Ishikawa (cell line): ENCODE measurements around the gene CDH18.

Source experiments
- CEBPB ChIP-seq: IDR thresholded peaks from 2 replicates; pipeline ENCODE4 v1.6.1; 2012
- CREB1 ChIP-seq: IDR thresholded peaks from 2 replicates; pipeline ENCODE4 v1.6.1; 2012; ENCODE audit warnings: low read depth
- EGR1 ChIP-seq: IDR thresholded peaks from 2 replicates; pipeline ENCODE4 v1.6.1; 2012
- EP300 ChIP-seq: IDR thresholded peaks from 2 replicates; pipeline ENCODE4 v1.6.1; 2012; ENCODE audit warnings: borderline replicate concordance
- MAX ChIP-seq: IDR thresholded peaks from 2 replicates; pipeline ENCODE4 v1.6.1; 2012
- NFIC ChIP-seq: IDR thresholded peaks from 2 replicates; pipeline ENCODE4 v1.6.1; 2012
- RAD21 ChIP-seq: IDR thresholded peaks from 2 replicates; pipeline ENCODE4 v1.6.1; 2012; ENCODE audit warnings: low read depth
- REST ChIP-seq: IDR thresholded peaks from 2 replicates; pipeline ENCODE4 v1.6.1; 2012; ENCODE audit warnings: low read depth, mild to moderate bottlenecking
- TAF1 ChIP-seq: IDR thresholded peaks from 2 replicates; pipeline ENCODE4 v1.6.1; 2012; ENCODE audit warnings: low read depth, mild to moderate bottlenecking
- TCF12 ChIP-seq: IDR thresholded peaks from 2 replicates; pipeline ENCODE4 v1.6.1; 2012; ENCODE audit warnings: low read depth
- TEAD4 ChIP-seq: IDR thresholded peaks from 2 replicates; pipeline ENCODE4 v1.6.1; 2012
- USF1 ChIP-seq: IDR thresholded peaks from 2 replicates; pipeline ENCODE4 v1.6.1; 2012
- YY1 ChIP-seq: IDR thresholded peaks from 2 replicates; pipeline ENCODE4 v1.6.1; 2012; ENCODE audit warnings: low read depth
- ZBTB7A ChIP-seq: IDR thresholded peaks from 2 replicates; pipeline ENCODE4 v1.6.1; 2012; ENCODE audit warnings: low read depth

The CDH18 gene

GRCh38 chr5:19987612-19988361, at the start of gene CDH18:
Gene CDH18, minus strand, starts transcription at chr5:19988200. Its CDS starts 149,214 bp downstream, at chr5:19838986.
- no peak for TF ChIP-seq TCF12
- TF ChIP-seq MAX: peak; percentile 36; the same call in 1 of the 2 replicates
- TF ChIP-seq TAF1: no peak

- no peak for TF ChIP-seq USF1
- TF ChIP-seq CEBPB: no peak
- TF ChIP-seq EP300: no peak
- TF ChIP-seq NFIC: no peak
- no peak for TF ChIP-seq EGR1
Measured at GRCh38 chr5:20034717-20035116, 46.7 kb upstream of the CDH18 start.

- TF ChIP-seq REST (no peak), NFIC (no peak)
Measured at GRCh38 chr5:20033881-20034280, 45.9 kb upstream of the CDH18 start.

- TF ChIP-seq EP300: no peak
- TF ChIP-seq RAD21: no peak
- TF ChIP-seq REST: no peak
- TF ChIP-seq CEBPB: no peak
- no peak for TF ChIP-seq YY1
- TF ChIP-seq TEAD4: no peak
- TF ChIP-seq NFIC: no peak
- TF ChIP-seq ZBTB7A: no peak
- no peak for TF ChIP-seq TCF12
- TF ChIP-seq TAF1: no peak
- no peak for TF ChIP-seq EGR1
Measured at GRCh38 chr5:20032896-20033295, 44.9 kb upstream of the CDH18 start.

GRCh38 chr5:20030125-20030524, 42.1 kb upstream of the CDH18 start:
- TF ChIP-seq EGR1 (no peak), ZBTB7A (no peak), CREB1 (no peak), YY1 (no peak), CEBPB (no peak), EP300 (no peak), TCF12 (no peak), TAF1 (no peak), REST (no peak), RAD21 (no peak), MAX (no peak), TEAD4 (no peak)

GRCh38 chr5:20029266-20029665, 41.3 kb upstream of the CDH18 start:
- TF ChIP-seq NFIC: no peak
- TF ChIP-seq ZBTB7A: no peak
- TF ChIP-seq YY1: no peak
- TF ChIP-seq CEBPB: no peak
- no peak for TF ChIP-seq TAF1
- TF ChIP-seq MAX: no peak
- TF ChIP-seq TEAD4: no peak
- no peak for TF ChIP-seq REST
- no peak for TF ChIP-seq TCF12
